ENCODE data around the gene WNT3A. TPM values are rescaled to one million over a fixed set of nuclear protein-coding genes. Genes with fewer than 3 reads are reported as not detected.

Gene WNT3A
- total and polyA plus RNA-seq, 2 experiments from 2014 or later = 0.07 to 0.65 TPM

- ATAC-seq = no peak
- no peak for TF ChIP-seq NANOG (IDR thresholded peaks at IDR 0.05; ENCODE audit: borderline replicate concordance)
- TF ChIP-seq ETS1 (IDR thresholded peaks at IDR 0.05) = no peak
- TF ChIP-seq EZH2 (IDR thresholded peaks at IDR 0.05; ENCODE audit: low read depth, unreplicated experiment) = no peak
- no peak for TF ChIP-seq CREB1 (CRISPR knock-in tag; IDR thresholded peaks at IDR 0.05; ENCODE audit: low read depth)
- TF ChIP-seq, protein P1, sequence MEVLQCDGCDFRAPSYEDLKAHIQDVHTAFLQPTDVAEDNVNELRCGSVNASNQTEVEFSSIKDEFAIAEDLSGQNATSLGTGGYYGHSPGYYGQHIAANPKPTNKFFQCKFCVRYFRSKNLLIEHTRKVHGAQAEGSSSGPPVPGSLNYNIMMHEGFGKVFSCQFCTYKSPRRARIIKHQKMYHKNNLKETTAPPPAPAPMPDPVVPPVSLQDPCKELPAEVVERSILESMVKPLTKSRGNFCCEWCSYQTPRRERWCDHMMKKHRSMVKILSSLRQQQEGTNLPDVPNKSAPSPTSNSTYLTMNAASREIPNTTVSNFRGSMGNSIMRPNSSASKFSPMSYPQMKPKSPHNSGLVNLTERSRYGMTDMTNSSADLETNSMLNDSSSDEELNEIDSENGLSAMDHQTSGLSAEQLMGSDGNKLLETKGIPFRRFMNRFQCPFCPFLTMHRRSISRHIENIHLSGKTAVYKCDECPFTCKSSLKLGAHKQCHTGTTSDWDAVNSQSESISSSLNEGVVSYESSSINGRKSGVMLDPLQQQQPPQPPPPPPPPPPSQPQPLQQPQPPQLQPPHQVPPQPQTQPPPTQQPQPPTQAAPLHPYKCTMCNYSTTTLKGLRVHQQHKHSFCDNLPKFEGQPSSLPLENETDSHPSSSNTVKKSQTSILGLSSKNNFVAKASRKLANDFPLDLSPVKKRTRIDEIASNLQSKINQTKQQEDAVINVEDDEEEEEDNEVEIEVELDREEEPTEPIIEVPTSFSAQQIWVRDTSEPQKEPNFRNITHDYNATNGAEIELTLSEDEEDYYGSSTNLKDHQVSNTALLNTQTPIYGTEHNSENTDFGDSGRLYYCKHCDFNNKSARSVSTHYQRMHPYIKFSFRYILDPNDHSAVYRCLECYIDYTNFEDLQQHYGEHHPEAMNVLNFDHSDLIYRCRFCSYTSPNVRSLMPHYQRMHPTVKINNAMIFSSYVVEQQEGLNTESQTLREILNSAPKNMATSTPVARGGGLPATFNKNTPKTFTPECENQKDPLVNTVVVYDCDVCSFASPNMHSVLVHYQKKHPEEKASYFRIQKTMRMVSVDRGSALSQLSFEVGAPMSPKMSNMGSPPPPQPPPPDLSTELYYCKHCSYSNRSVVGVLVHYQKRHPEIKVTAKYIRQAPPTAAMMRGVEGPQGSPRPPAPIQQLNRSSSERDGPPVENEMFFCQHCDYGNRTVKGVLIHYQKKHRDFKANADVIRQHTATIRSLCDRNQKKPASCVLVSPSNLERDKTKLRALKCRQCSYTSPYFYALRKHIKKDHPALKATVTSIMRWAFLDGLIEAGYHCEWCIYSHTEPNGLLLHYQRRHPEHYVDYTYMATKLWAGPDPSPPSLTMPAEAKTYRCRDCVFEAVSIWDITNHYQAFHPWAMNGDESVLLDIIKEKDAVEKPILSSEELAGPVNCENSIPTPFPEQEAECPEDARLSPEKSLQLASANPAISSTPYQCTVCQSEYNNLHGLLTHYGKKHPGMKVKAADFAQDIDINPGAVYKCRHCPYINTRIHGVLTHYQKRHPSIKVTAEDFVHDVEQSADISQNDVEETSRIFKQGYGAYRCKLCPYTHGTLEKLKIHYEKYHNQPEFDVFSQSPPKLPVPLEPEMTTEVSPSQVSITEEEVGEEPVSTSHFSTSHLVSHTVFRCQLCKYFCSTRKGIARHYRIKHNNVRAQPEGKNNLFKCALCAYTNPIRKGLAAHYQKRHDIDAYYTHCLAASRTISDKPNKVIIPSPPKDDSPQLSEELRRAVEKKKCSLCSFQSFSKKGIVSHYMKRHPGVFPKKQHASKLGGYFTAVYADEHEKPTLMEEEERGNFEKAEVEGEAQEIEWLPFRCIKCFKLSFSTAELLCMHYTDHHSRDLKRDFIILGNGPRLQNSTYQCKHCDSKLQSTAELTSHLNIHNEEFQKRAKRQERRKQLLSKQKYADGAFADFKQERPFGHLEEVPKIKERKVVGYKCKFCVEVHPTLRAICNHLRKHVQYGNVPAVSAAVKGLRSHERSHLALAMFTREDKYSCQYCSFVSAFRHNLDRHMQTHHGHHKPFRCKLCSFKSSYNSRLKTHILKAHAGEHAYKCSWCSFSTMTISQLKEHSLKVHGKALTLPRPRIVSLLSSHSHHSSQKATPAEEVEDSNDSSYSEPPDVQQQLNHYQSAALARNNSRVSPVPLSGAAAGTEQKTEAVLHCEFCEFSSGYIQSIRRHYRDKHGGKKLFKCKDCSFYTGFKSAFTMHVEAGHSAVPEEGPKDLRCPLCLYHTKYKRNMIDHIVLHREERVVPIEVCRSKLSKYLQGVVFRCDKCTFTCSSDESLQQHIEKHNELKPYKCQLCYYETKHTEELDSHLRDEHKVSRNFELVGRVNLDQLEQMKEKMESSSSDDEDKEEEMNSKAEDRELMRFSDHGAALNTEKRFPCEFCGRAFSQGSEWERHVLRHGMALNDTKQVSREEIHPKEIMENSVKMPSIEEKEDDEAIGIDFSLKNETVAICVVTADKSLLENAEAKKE (CRISPR knock-in tag; IDR thresholded peaks at IDR 0.05) = no peak
- no peak for TF ChIP-seq CTCF (conservative IDR thresholded peaks at IDR 0.05; ENCODE audit: low read depth in 2 of 2)
- TF ChIP-seq STAT1 (IDR thresholded peaks at IDR 0.05; ENCODE audit: unreplicated experiment) = no peak
- no peak for TF ChIP-seq EZH2phosphoT487 (IDR thresholded peaks at IDR 0.05; ENCODE audit: unreplicated experiment)
- TF ChIP-seq ZNF331 (CRISPR knock-in tag; IDR thresholded peaks at IDR 0.05; ENCODE audit: low read depth) = no peak
- no peak for TF ChIP-seq POLR2AphosphoS5 (IDR thresholded peaks at IDR 0.05; ENCODE audit: low read depth)
- TF ChIP-seq, protein P2, sequence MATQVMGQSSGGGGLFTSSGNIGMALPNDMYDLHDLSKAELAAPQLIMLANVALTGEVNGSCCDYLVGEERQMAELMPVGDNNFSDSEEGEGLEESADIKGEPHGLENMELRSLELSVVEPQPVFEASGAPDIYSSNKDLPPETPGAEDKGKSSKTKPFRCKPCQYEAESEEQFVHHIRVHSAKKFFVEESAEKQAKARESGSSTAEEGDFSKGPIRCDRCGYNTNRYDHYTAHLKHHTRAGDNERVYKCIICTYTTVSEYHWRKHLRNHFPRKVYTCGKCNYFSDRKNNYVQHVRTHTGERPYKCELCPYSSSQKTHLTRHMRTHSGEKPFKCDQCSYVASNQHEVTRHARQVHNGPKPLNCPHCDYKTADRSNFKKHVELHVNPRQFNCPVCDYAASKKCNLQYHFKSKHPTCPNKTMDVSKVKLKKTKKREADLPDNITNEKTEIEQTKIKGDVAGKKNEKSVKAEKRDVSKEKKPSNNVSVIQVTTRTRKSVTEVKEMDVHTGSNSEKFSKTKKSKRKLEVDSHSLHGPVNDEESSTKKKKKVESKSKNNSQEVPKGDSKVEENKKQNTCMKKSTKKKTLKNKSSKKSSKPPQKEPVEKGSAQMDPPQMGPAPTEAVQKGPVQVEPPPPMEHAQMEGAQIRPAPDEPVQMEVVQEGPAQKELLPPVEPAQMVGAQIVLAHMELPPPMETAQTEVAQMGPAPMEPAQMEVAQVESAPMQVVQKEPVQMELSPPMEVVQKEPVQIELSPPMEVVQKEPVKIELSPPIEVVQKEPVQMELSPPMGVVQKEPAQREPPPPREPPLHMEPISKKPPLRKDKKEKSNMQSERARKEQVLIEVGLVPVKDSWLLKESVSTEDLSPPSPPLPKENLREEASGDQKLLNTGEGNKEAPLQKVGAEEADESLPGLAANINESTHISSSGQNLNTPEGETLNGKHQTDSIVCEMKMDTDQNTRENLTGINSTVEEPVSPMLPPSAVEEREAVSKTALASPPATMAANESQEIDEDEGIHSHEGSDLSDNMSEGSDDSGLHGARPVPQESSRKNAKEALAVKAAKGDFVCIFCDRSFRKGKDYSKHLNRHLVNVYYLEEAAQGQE (IDR thresholded peaks at IDR 0.05; ENCODE audit: unreplicated experiment) = no peak
- Mint-ChIP-seq H3K9me3 (peaks cover 3% of the 10 kb centered on the region; the same call in 2 of the 3 replicates), H3K27ac (no peak overlapping the region), H3K4me3 (no peak overlapping the region), H3K36me3 (ENCODE audit: low read depth) (no peaks in the 10 kb centered on the region; the same call in 2 of the 3 replicates), H3K4me1 (peaks cover 23% of the 10 kb centered on the region), H3K27me3 (ENCODE audit: insufficient read depth, low read depth, poor library complexity) (peaks cover 77% of the 10 kb centered on the region)
- H3K9me2 ChIP-seq (ENCODE audit: insufficient read depth) = no peaks in the 10 kb centered on the region
- no peak overlapping the region for H3K27ac ChIP-seq (ENCODE audit: low read depth)
- H3K4me1 ChIP-seq (ENCODE audit: insufficient read depth) = peaks cover 14% of the 10 kb centered on the region
- peaks cover 85% of the 10 kb centered on the region for H3K27me3 ChIP-seq (ENCODE audit: insufficient read depth)
- no peak overlapping the region for H3K4me3 ChIP-seq
- H3K4me2 ChIP-seq = no peak overlapping the region
- no peaks in the 10 kb centered on the region for H3K79me2 ChIP-seq (replicated peaks; ENCODE audit: insufficient read depth)
- no peaks in the 10 kb centered on the region for H4K20me1 ChIP-seq (replicated peaks; ENCODE audit: insufficient read depth)
- no peak for DNase-seq (ENCODE audit: low spot score)
- 0 out of 2 replicates have a peak, but pooled peaks cover 3% of the 10 kb centered on the region for H3F3A ChIP-seq (replicated peaks; ENCODE audit: low read depth)
- H2AFZ ChIP-seq = no peak overlapping the region
- no peaks in the 10 kb centered on the region for H3K36me3 ChIP-seq (ENCODE audit: insufficient read depth)
These were observed 4.1 kb downstream of the WNT3A start for GRCh38 chr1:228010921-228011320.

All from GM23338 (cell line).